ENCODE measurements around the gene PHACTR3. TPM values are rescaled to one million over a fixed set of nuclear protein-coding genes. Genes with fewer than 3 reads are reported as not detected.

Gene PHACTR3
- total RNA-seq, 1 donor from 2014 or later = 1.4 TPM

DNA sequence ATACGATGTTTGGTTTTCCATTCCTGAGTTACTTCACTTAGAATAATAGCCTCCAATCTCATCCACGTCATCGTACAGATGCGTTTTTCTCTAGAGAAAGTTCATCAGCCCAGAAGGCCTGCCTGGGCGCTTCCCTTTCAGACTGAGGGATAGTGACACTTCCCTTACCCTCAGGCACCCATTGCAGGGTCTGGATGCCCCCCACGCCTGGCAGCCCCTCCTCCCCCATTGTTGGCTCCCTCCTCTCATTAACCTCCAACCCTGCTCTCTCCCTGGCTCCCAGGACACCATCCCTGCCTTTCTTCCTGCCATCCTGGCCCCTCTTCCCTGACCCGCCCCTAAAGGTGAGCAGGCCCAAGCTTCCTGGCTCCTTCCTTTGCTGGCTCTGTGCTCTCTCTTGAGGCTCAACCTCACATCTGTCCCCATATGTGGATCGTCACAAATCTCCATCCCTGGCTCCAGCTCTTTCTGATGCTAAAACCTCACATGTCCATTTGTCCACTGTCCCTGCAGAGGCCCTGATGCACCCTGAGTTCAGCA, 183.9 kb downstream of the PHACTR3 start:
- Mint-ChIP-seq H3K27me3 (ENCODE audit: insufficient read depth, low read depth) (peaks cover 10% of the 10 kb centered on the region), H3K27ac (peak overlapping the region; percentile 30), H3K4me1 (peaks cover 28% of the 10 kb centered on the region), H3K4me3 (no peak overlapping the region), H3K9me3 (peaks cover 12% of the 10 kb centered on the region), H3K36me3 (no peaks in the 10 kb centered on the region)
- DNase-seq (ENCODE audit: low spot score) = no peak
- Histone ChIP-seq H3K4me1 (no peaks in the 10 kb centered on the region), H3K79me2 (ENCODE audit: low read depth) (no peaks in the 10 kb centered on the region), H2AFZ (replicated peaks) (no peak overlapping the region), H3K36me3 (no peaks in the 10 kb centered on the region), H3K4me2 (no peak overlapping the region), H3K9ac (no peak overlapping the region), H3K9me3 (ENCODE audit: low read depth) (peaks cover 6% of the 10 kb centered on the region), H3F3A (ENCODE audit: low read depth) (no peaks in the 10 kb centered on the region), H3K4me3 (no peak overlapping the region), H4K20me1 (ENCODE audit: low read depth) (no peaks in the 10 kb centered on the region), H3K27ac (no peak overlapping the region), H3K27me3 (peaks cover 11% of the 10 kb centered on the region)
- TF ChIP-seq EZH2phosphoT487 (IDR thresholded peaks at IDR 0.05) (no peak), EZH2 (IDR thresholded peaks at IDR 0.05) (no peak)
- TF ChIP-seq, protein P1, sequence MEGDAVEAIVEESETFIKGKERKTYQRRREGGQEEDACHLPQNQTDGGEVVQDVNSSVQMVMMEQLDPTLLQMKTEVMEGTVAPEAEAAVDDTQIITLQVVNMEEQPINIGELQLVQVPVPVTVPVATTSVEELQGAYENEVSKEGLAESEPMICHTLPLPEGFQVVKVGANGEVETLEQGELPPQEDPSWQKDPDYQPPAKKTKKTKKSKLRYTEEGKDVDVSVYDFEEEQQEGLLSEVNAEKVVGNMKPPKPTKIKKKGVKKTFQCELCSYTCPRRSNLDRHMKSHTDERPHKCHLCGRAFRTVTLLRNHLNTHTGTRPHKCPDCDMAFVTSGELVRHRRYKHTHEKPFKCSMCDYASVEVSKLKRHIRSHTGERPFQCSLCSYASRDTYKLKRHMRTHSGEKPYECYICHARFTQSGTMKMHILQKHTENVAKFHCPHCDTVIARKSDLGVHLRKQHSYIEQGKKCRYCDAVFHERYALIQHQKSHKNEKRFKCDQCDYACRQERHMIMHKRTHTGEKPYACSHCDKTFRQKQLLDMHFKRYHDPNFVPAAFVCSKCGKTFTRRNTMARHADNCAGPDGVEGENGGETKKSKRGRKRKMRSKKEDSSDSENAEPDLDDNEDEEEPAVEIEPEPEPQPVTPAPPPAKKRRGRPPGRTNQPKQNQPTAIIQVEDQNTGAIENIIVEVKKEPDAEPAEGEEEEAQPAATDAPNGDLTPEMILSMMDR (IDR thresholded peaks at IDR 0.05) = no peak

DNA sequence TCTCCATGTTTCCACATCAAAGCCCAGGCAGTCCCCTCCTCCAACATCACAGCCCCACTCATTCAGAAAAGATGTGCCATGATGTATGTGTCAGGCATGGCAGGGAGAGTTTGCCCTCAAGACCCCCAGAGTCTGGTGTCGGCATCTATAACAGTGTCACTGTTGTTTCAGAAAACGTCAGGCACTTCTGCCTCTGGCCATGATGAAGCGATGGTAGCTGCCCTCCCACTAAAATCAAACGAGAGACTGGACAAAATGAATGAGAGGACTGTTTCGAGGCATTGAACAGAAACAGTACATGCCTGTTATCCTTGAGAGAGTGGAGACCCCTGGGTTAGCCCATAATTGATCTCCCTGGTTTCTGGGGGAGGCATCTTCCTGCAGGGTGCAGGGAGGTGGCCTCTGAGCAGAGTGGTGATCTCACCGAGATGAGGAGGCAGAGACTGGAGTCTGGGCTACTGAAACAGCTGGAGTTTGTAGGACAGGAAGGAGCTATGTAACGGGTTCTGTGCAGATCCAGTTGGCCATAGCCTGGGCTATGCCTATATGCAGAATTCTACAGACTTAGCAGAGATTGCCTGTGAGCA, 184.6 kb downstream of the PHACTR3 start:
- TF ChIP-seq EZH2 (IDR thresholded peaks at IDR 0.05) (no peak), EZH2phosphoT487 (IDR thresholded peaks at IDR 0.05) (no peak)
- TF ChIP-seq, protein P1 (IDR thresholded peaks at IDR 0.05) = no peak
- Mint-ChIP-seq H3K4me1 (peaks cover 28% of the 10 kb centered on the region), H3K27ac (peak overlapping the region; percentile 30), H3K36me3 (no peaks in the 10 kb centered on the region), H3K9me3 (peaks cover 14% of the 10 kb centered on the region), H3K27me3 (ENCODE audit: insufficient read depth, low read depth) (peaks cover 10% of the 10 kb centered on the region), H3K4me3 (no peak overlapping the region)
- Histone ChIP-seq H4K20me1 (ENCODE audit: low read depth) (no peaks in the 10 kb centered on the region), H3K36me3 (no peaks in the 10 kb centered on the region), H3K4me3 (no peak overlapping the region), H3K79me2 (ENCODE audit: low read depth) (no peaks in the 10 kb centered on the region), H3K27ac (no peak overlapping the region), H3K9ac (no peak overlapping the region), H3K4me1 (no peaks in the 10 kb centered on the region), H3K27me3 (peaks cover 6% of the 10 kb centered on the region), H2AFZ (replicated peaks) (no peak overlapping the region), H3K4me2 (no peak overlapping the region), H3K9me3 (ENCODE audit: low read depth) (peaks cover 6% of the 10 kb centered on the region), H3F3A (ENCODE audit: low read depth) (no peaks in the 10 kb centered on the region)
- DNase-seq (ENCODE audit: low spot score) = no peak

DNA sequence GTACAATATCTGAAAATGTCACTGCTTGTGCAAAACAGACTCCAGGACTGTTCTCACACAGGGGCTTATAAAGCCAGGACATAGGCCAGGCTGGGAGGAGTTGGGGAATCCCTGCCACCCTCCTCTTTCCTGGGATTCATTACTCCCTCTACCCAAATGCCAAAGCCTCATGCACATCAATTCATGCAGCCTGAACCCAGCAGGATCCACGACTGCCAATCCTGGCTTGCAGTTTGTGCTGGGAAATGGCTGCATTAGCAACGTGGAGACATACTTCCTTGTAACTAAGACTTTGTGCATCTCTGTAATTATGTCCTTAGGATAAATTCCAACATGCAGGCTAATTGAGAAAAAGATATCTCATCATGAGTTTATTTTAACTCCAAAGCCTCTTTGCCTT, 185.3 kb downstream of the PHACTR3 start:
- peaks cover 25% of the 10 kb centered on the region for H3K4me1 Mint-ChIP-seq
- no peak overlapping the region for H3K27ac ChIP-seq
- DNase-seq (ENCODE audit: low spot score) = no peak

More for the DNA sequence above, 185.3 kb downstream of the PHACTR3 start:
- Histone ChIP-seq H2AFZ (replicated peaks) (no peak overlapping the region), H3K4me1 (no peaks in the 10 kb centered on the region), H4K20me1 (ENCODE audit: low read depth) (no peaks in the 10 kb centered on the region), H3K27me3 (peaks cover 6% of the 10 kb centered on the region), H3K4me3 (no peak overlapping the region), H3K4me2 (no peak overlapping the region), H3K36me3 (no peaks in the 10 kb centered on the region), H3K9ac (no peak overlapping the region), H3F3A (ENCODE audit: low read depth) (no peaks in the 10 kb centered on the region), H3K9me3 (ENCODE audit: low read depth) (peaks cover 6% of the 10 kb centered on the region), H3K79me2 (ENCODE audit: low read depth) (no peaks in the 10 kb centered on the region)
- Mint-ChIP-seq H3K27ac (no peak overlapping the region), H3K27me3 (ENCODE audit: insufficient read depth, low read depth) (peaks cover 8% of the 10 kb centered on the region), H3K36me3 (no peaks in the 10 kb centered on the region), H3K4me3 (no peak overlapping the region), H3K9me3 (peaks cover 14% of the 10 kb centered on the region)
- TF ChIP-seq, protein P1 (IDR thresholded peaks at IDR 0.05) = no peak
- no peak for TF ChIP-seq EZH2phosphoT487 (IDR thresholded peaks at IDR 0.05)
- TF ChIP-seq EZH2 (IDR thresholded peaks at IDR 0.05) = no peak

Measured in neural progenitor cell (in vitro differentiated cells).